Occipital lobe (tissue), 2 donors: ENCODE measurements around the gene SH3BP1. TPM values are rescaled to one million over a fixed set of nuclear protein-coding genes. Genes with fewer than 3 reads are reported as not detected.
A peak's percentile ranks its signal among the peaks of the same experiment; 100 is the strongest.
"Not testable (repeated sequence)": the region's sequence is repeated elsewhere in the genome, so short reads cannot be mapped to it uniquely, and the experiment has no call there.

Source experiments
- DNase-seq: peaks from one replicate; lab custom pipeline; 2025; lab: John Stamatoyannopoulos, UW
- total RNA-seq: library from RNA; depleted of rRNA; stranded (reverse); fragments of >200 nt; gene quantifications from one replicate; pipeline ENCODE4 v1.2.3, GENCODE V29; 2014

The SH3BP1 gene, protein sequence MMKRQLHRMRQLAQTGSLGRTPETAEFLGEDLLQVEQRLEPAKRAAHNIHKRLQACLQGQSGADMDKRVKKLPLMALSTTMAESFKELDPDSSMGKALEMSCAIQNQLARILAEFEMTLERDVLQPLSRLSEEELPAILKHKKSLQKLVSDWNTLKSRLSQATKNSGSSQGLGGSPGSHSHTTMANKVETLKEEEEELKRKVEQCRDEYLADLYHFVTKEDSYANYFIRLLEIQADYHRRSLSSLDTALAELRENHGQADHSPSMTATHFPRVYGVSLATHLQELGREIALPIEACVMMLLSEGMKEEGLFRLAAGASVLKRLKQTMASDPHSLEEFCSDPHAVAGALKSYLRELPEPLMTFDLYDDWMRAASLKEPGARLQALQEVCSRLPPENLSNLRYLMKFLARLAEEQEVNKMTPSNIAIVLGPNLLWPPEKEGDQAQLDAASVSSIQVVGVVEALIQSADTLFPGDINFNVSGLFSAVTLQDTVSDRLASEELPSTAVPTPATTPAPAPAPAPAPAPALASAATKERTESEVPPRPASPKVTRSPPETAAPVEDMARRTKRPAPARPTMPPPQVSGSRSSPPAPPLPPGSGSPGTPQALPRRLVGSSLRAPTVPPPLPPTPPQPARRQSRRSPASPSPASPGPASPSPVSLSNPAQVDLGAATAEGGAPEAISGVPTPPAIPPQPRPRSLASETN
- total RNA-seq, result 1.9 TPM

DNA sequence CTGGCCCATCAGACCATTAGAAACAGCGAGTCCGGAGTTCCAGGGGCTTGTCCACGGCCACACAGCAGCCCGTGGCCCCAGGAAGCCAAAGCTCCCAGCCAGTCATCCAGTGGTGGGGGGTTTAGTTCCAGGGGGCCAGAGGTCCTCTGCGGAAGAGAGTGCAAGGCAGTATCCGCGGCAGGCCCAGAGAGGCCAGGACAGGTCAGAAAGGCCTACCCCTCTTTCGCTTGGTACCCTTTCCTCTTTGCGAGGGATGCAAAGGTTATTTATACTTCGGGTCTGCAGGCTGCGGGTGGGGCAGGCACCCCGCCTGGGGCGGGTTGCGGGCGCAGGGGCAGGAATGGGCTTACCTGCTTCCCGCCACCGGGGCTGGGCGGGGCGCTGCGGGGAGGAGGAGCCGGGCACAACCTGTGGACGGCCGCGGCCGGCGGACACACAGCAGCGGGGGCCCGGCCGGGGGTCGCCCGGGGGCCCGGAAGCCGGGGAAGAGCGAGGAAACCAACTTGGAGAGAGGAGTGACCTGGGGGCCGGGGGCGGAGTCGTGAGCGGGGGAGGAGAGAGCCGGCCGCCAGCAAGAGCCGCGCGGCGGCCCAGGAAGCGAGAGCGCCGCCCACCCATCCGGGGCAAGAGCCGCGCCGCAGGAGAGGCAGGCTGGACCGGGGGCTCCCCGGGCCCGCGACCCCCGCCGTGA, at the start of gene SH3BP1:
SH3BP1 (plus strand) TSS at position 600 of the 691 bp plus-strand sequence. CDS start 119 bp downstream, outside the sequence.
- DNase-seq, result no peak

DNA sequence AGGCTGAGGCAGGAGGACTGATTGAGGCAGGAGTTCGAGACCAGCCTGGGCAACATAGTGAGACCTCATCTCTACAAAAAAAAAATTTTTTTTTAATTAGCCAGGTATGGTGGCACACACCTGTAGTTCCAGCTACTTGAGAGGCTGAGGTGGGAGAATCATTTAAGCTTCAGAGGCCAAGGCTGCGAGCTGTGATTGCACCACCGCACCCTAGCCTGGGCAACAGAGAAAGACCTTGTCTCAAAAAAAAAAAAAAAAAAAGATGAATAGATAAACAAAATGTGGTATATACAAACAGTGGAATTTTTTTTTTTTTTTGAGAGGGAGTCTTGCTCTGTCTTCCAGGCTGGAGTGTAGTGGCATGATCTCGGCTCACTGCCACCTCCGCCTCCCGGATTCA, 48.4 kb upstream of the SH3BP1 start:
- DNase-seq, result not testable (repeated sequence)

DNA sequence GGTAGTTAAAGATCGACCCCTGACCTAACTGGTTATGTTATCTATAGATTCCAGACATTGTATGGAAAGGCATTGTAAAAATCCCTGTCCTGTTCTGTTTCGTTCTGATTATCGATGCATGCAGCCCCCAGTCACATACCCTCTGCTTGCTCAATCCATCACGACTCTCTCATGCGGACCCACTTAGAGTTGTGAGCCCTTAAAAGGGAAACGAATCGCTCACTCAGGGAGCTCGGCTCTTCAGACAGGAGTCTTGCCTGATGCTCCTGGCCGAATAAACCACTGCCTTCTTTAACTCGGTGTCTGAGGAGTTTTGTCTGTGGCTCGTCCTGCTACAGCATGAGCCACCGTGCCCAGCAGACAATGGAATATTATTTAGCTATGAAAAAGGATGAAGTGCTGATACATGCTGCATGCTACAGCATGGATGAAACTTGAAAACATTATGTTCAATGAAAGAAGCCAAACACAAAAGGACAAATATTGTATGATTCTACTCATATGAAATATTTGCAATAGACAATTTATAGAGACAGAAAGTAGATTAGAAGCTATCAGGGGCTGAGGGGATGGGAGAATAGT, 47.6 kb upstream of the SH3BP1 start:
- DNase-seq, result no peak

DNA sequence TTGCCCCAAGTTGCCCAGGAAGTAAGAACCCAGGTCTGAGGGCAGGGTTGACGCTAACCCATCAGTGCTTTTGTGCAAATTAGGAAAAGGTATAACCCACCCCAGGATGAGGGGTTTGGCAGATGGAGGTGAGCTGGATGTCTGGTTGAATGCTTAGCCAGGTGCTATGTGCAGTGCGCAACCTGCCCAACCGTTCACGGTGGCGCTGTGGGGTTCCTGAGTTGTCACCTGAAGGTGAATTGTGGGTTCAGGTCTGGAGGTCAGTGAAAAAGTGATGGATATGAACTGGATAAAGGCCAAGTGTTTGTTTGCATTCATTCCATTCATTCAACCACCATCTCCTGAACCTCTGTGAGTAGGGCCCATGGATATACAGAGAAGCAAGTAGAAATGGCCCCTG, 45.2 kb upstream of the SH3BP1 start:
- DNase-seq, result no peak

DNA sequence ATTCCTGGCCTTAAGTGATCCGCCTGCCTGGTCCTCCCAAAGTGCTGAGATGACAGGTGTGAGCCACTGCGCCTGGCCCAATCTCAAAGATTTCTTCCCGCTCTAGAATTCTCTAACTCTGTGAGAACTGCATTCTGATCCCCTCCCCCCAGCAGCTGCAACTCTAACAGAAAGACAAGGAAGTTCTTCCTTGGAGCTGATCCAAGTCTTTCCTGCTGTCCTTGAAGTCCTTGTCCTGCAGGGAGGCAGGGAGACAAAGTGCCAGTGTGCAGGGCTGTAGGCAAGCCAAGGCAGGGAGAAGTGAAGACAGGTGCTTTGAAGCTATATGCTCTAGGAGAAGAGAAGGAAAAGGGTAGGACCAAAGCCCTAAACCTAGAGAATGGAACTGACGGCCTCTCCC, 40.3 kb upstream of the SH3BP1 start:
- no peak for DNase-seq

DNA sequence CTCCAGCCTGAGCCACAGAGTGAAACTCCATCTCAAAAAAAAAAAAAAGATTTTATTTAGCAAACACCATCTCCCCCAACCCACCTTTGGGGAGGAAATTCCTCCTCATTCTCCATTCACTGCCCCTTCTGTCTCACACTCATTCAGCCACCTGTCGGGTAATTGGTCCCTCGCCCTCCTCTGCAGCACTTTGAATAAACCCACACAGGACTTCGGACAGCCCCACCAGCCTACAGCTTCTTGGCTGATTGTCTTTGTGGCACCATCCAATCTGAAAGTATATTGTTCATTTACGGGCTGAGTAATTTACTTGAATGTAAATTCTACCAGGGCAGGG, 38.3 kb upstream of the SH3BP1 start:
- DNase-seq, result no peak

DNA sequence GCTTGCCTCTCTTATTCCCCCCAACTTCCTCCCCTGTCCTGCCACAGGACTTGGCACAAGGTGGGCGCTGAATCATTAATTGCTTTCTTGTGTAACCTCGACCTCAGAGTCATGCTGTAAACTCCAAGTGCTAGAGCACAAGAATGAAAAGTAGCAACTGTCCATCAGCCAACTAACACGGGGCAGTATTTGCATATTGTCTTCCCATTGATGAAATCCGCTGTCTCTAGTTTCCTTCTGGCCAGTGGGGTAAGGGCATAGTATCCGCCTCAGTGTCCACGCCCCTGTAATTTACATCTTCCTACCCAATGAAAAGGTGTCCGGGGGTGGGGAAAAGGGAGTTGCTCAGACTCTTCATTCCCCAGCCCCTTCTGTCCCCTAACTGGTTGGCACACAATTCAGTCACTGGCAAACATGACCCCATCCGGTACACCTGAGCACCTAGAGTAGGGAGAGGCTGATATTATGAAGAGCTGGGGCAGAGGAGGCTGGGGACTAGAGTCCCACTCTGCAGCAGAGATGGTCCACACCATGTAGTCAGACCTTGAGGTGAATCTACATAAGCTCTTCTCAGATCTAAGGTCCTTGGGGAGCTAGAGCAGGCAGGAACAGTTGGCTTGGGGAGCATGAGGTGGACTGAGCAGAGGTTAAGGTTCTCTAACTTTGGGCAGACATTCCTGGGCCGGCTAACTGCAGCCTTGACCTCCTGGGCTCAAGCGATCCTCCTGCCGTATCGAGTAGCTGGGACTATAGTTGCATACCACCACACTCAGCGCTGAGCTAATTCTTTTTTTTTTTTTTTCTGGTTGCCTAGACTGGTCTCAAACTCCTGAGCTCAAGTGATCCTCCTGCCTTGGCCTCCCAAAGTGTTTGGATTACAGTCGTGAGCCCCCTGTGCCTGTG, 37.7 kb upstream of the SH3BP1 start:
- DNase-seq, result no peak

DNA sequence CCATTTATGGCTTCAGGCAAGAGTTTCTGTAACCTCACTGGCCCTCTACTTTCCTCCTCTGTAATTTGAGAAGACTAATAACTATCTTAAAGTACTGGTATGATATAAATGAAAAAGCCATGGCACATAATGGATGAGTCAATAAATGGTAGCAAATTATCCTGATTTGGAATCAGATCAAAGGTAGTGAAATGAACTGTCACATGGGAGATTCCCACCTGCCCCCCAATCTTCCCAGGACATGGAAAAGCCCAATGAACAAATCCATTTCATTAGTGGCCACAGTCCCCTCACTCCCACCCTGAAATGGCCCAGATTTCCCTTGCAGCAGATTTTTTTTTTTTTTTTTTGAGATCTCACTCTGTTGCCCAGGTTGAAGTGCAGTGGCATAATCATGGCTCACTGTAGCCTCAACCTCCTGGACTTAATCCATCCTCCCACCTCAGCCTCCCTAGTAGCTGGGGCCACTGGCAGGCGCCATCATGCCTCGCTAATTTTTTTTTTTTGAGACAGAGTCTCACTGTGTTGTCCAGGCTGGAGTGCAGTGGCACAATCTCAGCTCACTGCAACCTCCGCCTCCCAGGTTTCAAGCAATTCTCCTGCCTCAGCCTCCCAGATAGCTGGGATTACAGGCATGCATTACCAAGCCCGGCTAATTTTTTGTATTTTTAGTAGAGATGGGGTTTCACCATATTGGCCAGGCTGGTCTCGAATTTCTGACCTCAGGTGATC, 36.8 kb upstream of the SH3BP1 start:
- DNase-seq, result not testable (repeated sequence)

DNA sequence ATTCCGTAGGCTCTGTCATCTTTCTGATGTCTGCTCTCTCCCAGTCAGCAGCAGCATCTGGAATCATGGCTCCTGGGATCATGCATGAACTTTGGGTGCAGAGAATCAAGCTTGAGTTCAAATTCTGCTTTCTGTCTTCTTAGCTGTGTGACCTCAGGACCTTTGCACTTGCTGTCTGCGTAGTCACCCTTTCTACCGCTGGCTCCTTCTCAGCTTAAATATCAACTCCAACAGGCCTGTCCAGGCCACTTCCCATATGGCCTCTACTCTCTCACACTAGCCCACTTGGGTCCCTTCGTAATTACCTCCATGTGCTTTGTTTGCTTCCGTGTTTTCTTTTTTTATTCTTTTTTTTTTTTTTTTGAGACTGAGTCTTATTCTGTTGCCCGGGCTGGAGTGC, 35.4 kb upstream of the SH3BP1 start:
- no peak for DNase-seq

DNA sequence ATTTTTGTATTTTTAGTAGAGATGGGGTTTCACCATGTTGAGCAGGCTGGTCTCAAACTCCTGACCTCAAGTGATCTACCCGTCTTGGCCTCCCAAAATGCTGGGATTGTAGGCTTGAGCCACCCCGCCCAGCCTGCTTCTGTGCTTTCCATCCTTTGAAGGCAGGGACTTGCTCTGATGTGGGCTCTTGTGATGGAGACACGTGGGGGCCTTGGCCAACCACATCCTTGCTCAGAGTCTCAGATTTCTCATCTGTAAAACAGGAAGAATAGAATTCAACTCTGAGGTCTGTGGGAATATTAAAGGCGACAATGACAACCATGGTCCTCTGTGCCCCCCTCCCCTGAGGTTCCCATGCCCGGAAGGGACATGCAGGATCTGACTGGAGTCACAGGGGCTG, 34.6 kb upstream of the SH3BP1 start:
- DNase-seq, result no peak

DNA sequence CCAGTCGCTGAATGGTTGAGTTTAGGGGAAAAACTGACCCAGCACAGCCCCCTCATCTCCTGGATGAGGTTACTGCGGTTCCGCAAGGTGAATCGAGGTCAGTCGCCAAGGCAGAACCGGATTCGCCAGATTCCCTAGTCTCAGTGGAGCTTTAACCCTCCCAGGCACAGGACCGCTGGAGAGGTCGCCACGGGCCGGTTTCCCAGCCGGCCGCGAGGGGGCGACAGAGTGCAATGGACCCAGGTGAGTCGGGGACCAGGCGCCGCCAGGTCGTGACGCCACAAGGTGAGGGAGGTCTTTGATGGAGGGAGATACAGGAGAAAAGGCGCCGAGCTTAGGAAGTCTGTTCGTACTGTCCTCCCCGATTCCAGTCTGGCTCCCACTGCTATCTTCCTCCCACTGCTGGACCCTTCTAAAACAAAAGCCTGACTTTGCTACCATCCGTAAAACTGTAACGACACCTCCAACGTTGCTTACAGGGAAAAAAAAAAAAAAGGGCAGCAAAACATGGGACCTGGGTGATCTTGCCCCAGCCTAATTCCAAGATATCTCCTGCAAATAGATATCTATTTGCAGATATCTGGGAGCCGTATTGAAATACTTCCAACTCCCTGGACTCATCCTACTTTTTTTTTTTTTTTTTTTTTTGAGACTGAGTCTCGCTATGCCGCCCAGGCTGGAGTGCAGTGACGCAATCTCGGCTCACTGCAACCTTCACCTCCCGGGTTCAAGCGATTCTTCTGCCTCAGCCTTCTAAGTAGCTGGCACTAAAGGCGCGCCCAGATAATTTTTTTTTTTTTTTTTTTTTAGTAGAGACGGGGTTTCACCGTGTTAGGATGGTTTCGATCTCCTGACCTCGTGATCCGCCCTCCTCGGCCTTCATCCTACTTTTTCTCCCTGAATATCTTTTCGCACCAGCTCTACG, 32.2 kb upstream of the SH3BP1 start:
- DNase-seq, result peak; percentile 69

DNA sequence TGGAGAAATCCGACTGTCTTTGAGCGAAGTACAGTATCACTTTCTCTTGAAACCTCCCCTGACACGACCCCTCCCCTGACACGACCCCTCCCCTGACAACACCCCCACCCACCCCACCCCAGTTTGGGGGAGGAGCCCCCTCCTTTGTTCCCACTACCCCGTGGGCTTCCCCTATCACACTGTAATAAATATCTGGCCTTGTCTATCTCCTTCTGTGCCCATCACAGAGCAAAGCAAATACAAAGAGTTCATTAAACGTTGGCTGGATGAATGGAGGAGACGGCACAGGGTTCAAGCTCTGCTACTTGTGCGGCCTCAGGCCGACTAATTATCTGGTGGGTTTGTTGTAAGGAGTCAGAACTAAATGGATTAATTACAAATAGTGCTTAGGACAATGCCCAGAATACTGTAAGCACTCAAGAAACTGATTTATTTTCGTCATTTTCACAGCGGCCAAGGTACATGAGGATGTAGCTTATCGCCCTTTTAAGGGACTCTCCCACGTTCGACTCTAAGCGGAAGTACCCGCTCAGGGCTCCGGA, 31.5 kb upstream of the SH3BP1 start:
- no peak for DNase-seq

DNA sequence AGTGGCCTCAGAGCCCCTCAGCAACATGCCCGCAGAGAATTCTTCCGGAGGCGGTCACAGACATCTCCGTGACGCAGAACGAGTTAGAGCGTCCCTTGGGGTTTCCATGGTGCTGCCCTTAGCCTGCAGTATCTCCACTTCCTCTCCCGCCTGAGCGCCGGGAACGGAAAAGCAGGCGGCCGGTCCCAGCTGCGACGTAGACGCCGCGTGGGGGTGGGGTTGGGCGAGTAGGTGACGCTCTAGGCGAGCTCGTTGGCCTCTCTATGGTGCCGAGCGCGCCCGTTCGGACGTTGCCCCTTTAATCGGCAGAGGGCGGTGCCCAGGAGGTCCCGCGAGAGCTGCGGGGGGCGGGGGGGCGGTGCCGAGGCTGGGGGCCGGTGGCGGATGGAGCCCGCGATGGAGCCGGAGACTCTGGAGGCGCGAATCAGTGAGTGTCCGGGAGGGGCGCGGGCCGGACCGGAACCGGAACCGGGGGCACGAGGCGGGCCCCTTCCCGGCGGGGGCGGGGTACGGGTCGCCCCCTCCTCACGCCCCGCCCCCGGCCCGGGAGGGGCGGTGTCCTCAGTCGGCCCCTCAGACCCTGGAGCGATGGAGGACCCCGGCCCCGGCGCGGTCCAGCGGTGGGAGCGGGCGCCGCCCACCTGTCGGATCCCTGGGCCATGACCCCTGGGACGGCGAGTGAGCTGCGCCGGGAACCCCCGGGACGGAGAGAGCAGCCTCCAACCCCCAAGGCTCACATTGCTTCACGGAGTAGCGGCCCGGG, 30.8 kb upstream of the SH3BP1 start, which contains the start of gene GGA1:
GGA1 (plus strand) TSS at position 358 of the 763 bp plus-strand sequence; CDS start at position 385, 27 bp downstream.
- DNase-seq, result peak; percentile 96

DNA sequence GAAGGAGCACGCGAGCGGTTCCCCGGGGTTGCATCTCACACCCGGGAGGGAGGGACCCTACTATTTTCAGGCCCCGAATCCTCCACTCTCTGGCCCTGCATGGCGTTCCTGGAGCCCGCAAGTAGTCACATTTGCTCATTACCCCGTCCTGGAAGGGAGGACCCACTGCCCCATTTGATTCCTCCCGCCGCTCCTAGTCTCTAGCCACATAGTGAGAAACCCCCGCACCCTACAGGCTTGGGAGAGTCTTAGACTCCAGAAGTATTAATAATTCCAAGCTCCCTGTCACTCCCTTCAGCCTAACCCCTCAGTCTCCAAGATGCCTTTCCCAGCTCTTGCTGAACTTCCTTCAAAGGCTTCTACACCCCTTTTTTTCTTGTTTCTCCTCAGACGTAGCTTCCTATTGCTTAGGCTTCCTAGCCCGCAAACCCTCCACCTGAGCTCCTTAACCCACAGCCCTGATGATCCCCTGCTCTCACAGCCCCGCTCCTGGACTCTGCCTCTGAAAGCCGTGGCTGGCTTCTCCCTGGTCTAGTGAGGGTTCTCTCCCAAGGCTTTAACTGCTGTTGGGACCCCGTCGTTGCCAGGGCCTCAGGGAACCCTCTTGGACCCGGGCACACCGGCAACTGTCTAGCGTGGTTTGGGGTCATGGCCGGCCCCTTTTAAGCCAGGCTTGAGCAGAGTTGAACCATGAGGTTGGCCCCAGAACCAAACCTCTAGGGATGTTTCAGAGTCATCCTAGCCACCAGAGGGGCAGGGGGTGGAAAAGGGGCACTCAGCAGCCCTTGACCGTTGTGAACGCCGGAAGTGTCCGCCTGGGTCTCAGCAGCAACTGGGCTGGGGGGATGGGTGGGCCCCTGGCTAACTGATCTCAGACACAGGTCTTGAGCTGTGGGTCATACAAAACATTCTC, 30.0 kb upstream of the SH3BP1 start:
- DNase-seq, result no peak

DNA sequence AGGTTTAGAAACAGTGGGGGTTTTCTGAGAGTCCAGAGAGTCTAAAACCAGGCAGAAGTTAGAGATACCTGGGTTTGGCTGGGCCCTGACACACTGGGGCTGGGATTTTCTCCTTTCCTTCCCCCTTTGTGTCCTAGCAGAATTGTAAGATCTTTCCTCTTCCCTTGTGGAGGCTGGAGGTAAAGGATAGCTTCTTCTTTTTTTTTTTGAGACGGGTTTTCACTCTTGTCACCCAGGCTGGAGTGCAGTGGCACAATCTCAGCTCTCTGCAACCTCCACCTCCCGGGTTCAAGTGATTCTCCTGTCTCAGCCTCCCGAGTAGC, 29.4 kb upstream of the SH3BP1 start:
- not testable (repeated sequence) for DNase-seq

DNA sequence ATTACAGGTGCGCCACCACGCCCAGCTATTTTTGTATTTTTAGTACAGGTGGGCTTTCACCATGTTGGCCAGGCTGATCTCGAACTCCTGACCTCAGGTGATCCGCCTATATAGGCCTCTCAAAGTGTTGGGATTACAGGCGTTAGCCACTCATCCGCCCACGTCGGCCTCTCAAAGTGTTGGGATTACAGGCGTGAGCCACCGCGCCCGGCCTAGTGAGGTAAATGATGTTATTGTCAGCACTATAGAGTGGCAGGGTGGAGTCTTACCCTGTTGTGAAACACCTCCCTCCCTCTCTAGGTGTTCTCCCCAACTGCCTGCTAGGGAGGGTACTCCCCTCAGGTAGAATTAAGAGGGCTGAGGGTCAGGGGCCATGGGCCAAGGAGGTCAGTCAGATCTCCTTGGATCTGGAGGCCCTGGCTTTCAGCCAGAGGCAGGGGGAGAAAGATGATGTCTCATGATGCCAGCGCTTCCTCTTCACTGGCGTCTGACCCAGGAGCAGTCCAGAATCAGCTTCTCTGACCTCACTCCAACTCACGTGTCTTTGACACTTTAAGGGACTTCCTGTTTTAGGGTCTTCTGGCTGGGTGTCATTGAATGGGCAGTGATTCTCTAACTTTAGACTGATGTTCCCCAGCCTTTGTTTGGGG, 28.9 kb upstream of the SH3BP1 start:
- DNase-seq, result no peak

DNA sequence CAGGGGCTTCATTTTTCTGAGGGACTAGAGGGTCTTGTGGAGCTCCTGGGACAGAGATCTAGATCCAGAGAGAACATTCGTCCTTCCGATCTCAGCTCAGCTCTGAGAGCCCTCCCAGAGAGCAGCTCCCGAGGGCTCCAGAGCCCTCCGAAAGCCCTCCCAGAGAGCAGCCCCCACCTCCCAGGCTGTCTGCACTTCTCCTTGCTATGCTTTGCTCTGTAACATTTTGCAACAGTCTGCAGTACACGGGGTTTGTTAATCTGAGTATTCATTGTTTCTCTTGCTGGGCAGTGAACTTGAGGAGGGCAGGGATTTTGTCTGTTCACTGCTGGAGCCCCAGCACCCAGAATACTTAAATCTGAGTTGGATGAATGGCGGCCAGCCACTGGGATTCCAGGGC, 28.3 kb upstream of the SH3BP1 start:
- no peak for DNase-seq
